Keratinocyte (primary cell): ENCODE measurements around the gene DNHD1. TPM values are rescaled to one million over a fixed set of nuclear protein-coding genes. Genes with fewer than 3 reads are reported as not detected.

Source experiments
- DNase-seq: peaks from one replicate; pipeline ENCODE4 v3.0.0-alpha.2; 2011; ENCODE audit warnings: low read depth, missing footprints, low spot score
- FAIRE-seq: peaks from 2 replicates; lab custom pipeline; 2011; peaks lifted over from hg19 to GRCh38; lab: Jason Lieb, UNC
- H2AFZ ChIP-seq: 2 replicates; pipeline ENCODE4 v1.6.0; 2012; ENCODE audit warnings: low read length, control low read depth, inconsistent platforms; ENCODE audit not compliant: control insufficient read depth
- H3K27ac ChIP-seq: 2 replicates; pipeline ENCODE4 v1.5.1; 2011; ENCODE audit warnings: low read length; ENCODE audit not compliant: control insufficient read depth, insufficient read depth
- H3K27me3 ChIP-seq: 3 replicates; pipeline ENCODE4 v1.6.0; 2011; ENCODE audit warnings: low read length; ENCODE audit not compliant: control insufficient read depth, insufficient read depth; ENCODE audit errors: extremely low read depth
- H3K36me3 ChIP-seq, 2 experiments: 2 replicates in 1 of 2; 3 replicates in 1 of 2; pipeline ENCODE4 v1.5.1; 2011; ENCODE audit warnings: low read length in 2 of 2, mild to moderate bottlenecking in 1 of 2; ENCODE audit not compliant: control insufficient read depth in 2 of 2, insufficient read depth in 2 of 2; ENCODE audit errors: extremely low read depth in 1 of 2
- H3K4me1 ChIP-seq: 3 replicates; pipeline ENCODE4 v1.5.1; 2011; ENCODE audit warnings: low read length; ENCODE audit not compliant: control insufficient read depth, insufficient read depth; ENCODE audit errors: extremely low read depth
- H3K4me2 ChIP-seq: 3 replicates; pipeline ENCODE4 v1.6.0; 2011; ENCODE audit warnings: low read depth, low read length; ENCODE audit not compliant: control insufficient read depth, insufficient read depth; ENCODE audit errors: extremely low read depth
- H3K4me3 ChIP-seq, 3 experiments: fragments of 200-600 bp in 1 of 3; sonication (generic) in 1 of 3; 2 replicates in 2 of 3; 3 replicates in 1 of 3; pipeline ENCODE4 v1.5.1; 2011 to 2016; ENCODE audit warnings: low read length in 3 of 3, mild to moderate bottlenecking in 3 of 3, control low read depth in 2 of 3, inconsistent platforms in 1 of 3, low read depth in 1 of 3, mixed read lengths in 1 of 3, mixed run types in 1 of 3, moderate library complexity in 1 of 3; ENCODE audit not compliant: control insufficient read depth in 2 of 3, insufficient read depth in 2 of 3; ENCODE audit errors: extremely low read depth in 1 of 3
- H3K79me2 ChIP-seq: 2 replicates; pipeline ENCODE4 v1.6.0; 2012; ENCODE audit warnings: low read length; ENCODE audit not compliant: control insufficient read depth, insufficient read depth
- H3K9ac ChIP-seq: 3 replicates; pipeline ENCODE4 v1.6.0; 2011; ENCODE audit warnings: low read length; ENCODE audit not compliant: control insufficient read depth, insufficient read depth; ENCODE audit errors: extremely low read depth
- H3K9me1 ChIP-seq: 3 replicates; pipeline ENCODE4 v1.6.0; 2011; ENCODE audit warnings: low read length; ENCODE audit not compliant: control insufficient read depth, insufficient read depth; ENCODE audit errors: extremely low read depth
- H3K9me3 ChIP-seq: 2 replicates; pipeline ENCODE4 v1.5.1; 2012; ENCODE audit warnings: low read depth, low read length; ENCODE audit not compliant: control insufficient read depth
- H4K20me1 ChIP-seq: 3 replicates; pipeline ENCODE4 v1.6.0; 2011; ENCODE audit warnings: low read length; ENCODE audit not compliant: control insufficient read depth, insufficient read depth; ENCODE audit errors: extremely low read depth
- EZH2 ChIP-seq: IDR thresholded peaks from one replicate; pipeline ENCODE4 v1.6.1; 2012; ENCODE audit warnings: inconsistent platforms, mild to moderate bottlenecking, low read length, moderate library complexity
- dilution Hi-C: fragments of 300-500 bp; cut with MboI; formaldehyde crosslinking; loops from one replicate; pipeline ENCODE4 v1.7.0; 2020; ENCODE audit warnings: low sequenced_read_pairs; ENCODE audit not compliant: extremely low pct_ligation_motif_present
- polyA plus RNA-seq, 5 experiments: library from polyadenylated mRNA; depleted of rRNA in 3 of 5; stranded (reverse) in 3 of 5; stranded (forward) in 1 of 5; unstranded in 1 of 5; fragments of >200 nt; gene quantifications; 1 replicate in 1 of 5; 2 replicates in 3 of 5; 3 replicates in 1 of 5; pipeline versions ENCODE4 v1.2.1 to v1.2.3, GENCODE V29; 2011 to 2012; ENCODE audit warnings: missing spikeins in 2 of 5, low read depth in 1 of 5, low replicate concordance in 1 of 5
- TF ChIP-seq, protein P1 (sequence below), 3 experiments: IDR thresholded peaks in 1 of 3; conservative IDR thresholded peaks in 1 of 3; optimal IDR thresholded peaks in 1 of 3; 2 replicates in 2 of 3; 3 replicates in 1 of 3; pipeline versions ENCODE3 to v1.5.1; 2011; ENCODE audit warnings: low read length in 3 of 3, mild to moderate bottlenecking in 3 of 3, moderate library complexity in 2 of 3, control low read depth in 1 of 3, inconsistent platforms in 1 of 3; ENCODE audit not compliant: insufficient read depth in 2 of 3; ENCODE audit errors: extremely low read depth in 1 of 3

The DNHD1 gene
- polyA plus RNA-seq, 1 donor (not counting 4 experiments of a cell fraction or from before 2014, with no cell fraction given): 2.9 TPM

GRCh38 chr11:6576471-6577373 is 79.6 kb downstream of the DNHD1 start:
- no peak overlapping the region for H3K4me3 ChIP-seq
- no peaks in the 10 kb centered on the region for H4K20me1 ChIP-seq
- no peaks in the 10 kb centered on the region for H3K4me1 ChIP-seq
- FAIRE-seq (no peak), DNase-seq (no peak)
- dilution Hi-C loops: no loop called here
- no peak for TF ChIP-seq EZH2
- H3K27me3 ChIP-seq: no peaks in the 10 kb centered on the region
- H3K4me2 ChIP-seq: no peak overlapping the region
- H3K36me3 ChIP-seq: no peaks in the 10 kb centered on the region
- no peak overlapping the region for H3K27ac ChIP-seq
- no peaks in the 10 kb centered on the region for H3K79me2 ChIP-seq
- no peaks in the 10 kb centered on the region for H3K9me3 ChIP-seq
- H2AFZ ChIP-seq: no peak overlapping the region
- no peaks in the 10 kb centered on the region for H3K9me1 ChIP-seq
- H3K9ac ChIP-seq: no peak overlapping the region

DNA sequence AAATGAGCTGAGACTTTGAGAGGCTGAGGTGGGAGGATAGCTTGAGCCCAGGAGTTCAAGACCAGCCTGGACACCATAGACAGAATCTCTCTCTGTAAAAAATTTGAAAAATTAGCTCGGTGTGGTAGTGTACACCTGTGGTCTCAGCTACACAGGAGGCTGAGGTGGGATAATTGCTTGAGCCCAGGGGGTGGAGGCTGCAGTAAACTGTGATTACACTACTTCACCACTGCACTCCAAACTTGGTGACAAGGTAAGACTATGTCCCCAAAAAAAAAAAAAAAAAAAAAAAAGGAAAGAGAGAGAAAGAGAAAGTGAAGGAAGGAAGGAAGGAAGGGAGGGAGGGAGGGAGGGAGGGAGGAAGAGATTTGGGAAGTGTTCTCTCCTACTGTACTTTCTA is 81.1 kb downstream of the DNHD1 start:
- no peak overlapping the region for H3K4me3 ChIP-seq
- TF ChIP-seq, protein P1, sequence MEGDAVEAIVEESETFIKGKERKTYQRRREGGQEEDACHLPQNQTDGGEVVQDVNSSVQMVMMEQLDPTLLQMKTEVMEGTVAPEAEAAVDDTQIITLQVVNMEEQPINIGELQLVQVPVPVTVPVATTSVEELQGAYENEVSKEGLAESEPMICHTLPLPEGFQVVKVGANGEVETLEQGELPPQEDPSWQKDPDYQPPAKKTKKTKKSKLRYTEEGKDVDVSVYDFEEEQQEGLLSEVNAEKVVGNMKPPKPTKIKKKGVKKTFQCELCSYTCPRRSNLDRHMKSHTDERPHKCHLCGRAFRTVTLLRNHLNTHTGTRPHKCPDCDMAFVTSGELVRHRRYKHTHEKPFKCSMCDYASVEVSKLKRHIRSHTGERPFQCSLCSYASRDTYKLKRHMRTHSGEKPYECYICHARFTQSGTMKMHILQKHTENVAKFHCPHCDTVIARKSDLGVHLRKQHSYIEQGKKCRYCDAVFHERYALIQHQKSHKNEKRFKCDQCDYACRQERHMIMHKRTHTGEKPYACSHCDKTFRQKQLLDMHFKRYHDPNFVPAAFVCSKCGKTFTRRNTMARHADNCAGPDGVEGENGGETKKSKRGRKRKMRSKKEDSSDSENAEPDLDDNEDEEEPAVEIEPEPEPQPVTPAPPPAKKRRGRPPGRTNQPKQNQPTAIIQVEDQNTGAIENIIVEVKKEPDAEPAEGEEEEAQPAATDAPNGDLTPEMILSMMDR (optimal IDR thresholded peaks at IDR 0.05 in 1 of 3, IDR thresholded peaks at IDR 0.05 in 1 of 3, conservative IDR thresholded peaks at IDR 0.05 in 1 of 3; ENCODE audit: extremely low read depth in 1 of 3, insufficient read depth in 2 of 3, low read length in 3 of 3): no peak
- no peak for TF ChIP-seq EZH2
- H3K79me2 ChIP-seq: no peaks in the 10 kb centered on the region
- H3K36me3 ChIP-seq: no peaks in the 10 kb centered on the region
- no peaks in the 10 kb centered on the region for H3K9me3 ChIP-seq
- H2AFZ ChIP-seq: no peak overlapping the region
- H3K27me3 ChIP-seq: no peaks in the 10 kb centered on the region
- H3K4me1 ChIP-seq: no peaks in the 10 kb centered on the region
- H4K20me1 ChIP-seq: no peaks in the 10 kb centered on the region
- H3K27ac ChIP-seq: no peak overlapping the region
- no peak overlapping the region for H3K9ac ChIP-seq
- DNase-seq: no peak
- dilution Hi-C loops: no loop called here
- no peak for FAIRE-seq
- no peaks in the 10 kb centered on the region for H3K9me1 ChIP-seq
- no peak overlapping the region for H3K4me2 ChIP-seq
